OCI-LY3 (cell line): ENCODE data around the gene KCNH3.

Experiments
- EZH2phosphoT487 ChIP-seq: fragments of 200-600 bp; shearing (Covaris generic); IDR thresholded peaks from 2 replicates; pipeline ENCODE4 v1.6.1; 2018; ENCODE audit warnings: antibody characterized with exemption, mixed run types, low read depth
- TF ChIP-seq, protein P1 (sequence below): fragments of 200-600, 300-600 bp; sonication (generic); IDR thresholded peaks from 2 replicates; pipeline ENCODE4 v1.5.1; 2014; ENCODE audit warnings: antibody characterized with exemption, low read length, low read depth

DNA sequence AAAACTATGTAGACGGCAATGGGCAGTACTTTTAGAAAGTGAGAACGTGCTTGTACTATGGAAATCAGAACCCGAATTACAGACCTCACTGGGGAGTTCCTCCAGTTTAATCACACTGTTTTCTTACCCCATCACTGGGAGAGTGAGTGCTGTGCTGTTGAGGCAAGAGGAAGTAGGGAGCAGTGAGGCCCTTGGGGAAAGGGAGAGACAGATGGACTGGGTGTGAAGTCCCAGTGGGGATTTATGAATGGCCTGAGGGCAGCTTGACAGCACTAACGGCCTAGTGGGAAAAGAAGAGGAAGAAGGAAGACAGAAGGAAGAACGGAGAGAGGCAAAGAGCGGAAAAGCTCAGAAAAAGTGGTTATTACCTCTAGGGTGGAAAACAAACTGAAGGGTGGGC lies 23.4 kb downstream of the KCNH3 start:
- TF ChIP-seq, protein P1, sequence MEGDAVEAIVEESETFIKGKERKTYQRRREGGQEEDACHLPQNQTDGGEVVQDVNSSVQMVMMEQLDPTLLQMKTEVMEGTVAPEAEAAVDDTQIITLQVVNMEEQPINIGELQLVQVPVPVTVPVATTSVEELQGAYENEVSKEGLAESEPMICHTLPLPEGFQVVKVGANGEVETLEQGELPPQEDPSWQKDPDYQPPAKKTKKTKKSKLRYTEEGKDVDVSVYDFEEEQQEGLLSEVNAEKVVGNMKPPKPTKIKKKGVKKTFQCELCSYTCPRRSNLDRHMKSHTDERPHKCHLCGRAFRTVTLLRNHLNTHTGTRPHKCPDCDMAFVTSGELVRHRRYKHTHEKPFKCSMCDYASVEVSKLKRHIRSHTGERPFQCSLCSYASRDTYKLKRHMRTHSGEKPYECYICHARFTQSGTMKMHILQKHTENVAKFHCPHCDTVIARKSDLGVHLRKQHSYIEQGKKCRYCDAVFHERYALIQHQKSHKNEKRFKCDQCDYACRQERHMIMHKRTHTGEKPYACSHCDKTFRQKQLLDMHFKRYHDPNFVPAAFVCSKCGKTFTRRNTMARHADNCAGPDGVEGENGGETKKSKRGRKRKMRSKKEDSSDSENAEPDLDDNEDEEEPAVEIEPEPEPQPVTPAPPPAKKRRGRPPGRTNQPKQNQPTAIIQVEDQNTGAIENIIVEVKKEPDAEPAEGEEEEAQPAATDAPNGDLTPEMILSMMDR = no peak
- no peak for TF ChIP-seq EZH2phosphoT487
